NK-92 (cell line): ENCODE data around the gene DAZAP1.
A peak's percentile ranks its signal among the peaks of the same experiment; 100 is the strongest.

ENCODE experiments used
- DNase-seq: peaks from one replicate; lab custom pipeline; 2025; ENCODE audit not compliant: unreplicated experiment; lab: John Stamatoyannopoulos, UW

DAZAP1 gene

DNA sequence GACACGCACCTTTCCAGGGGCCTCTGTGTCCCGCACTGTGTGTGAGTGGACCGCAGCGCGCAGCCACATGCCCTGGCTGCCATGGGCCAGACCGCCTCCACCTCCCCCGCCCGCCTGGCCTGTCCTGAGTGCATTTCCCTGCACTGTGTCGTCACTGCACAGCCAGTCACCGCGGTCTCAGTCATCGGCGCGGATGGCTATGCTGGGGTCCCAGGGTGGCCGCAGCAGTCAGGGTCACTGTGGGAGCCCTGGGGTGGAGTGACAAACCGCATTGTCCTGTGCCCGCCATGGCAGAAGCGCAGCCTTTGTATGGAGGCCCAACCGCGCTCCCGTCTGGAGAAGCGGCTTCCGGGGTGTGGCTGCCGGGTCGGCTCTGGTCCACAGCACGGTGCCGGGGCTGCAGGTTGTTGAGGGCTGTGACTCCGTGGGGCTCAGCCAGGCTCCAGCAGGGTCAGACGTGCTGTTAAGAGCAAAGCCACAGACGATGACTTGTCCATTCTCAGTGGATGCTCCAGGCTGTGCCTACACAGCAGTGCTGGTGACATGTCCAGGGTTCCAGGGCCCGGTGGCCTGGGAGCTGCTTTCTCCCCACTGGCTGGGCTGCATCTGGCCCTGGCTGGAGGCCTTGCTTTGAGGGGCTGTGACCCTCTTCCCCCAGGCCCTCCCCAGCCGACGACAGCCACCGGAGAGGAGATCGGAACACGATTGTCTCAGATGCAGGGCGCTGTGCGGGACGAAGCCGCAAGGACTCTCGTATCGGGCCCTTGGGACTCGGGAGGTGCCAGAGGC, 30.0 kb upstream of the DAZAP1 start:
- DNase-seq = no peak

DNA sequence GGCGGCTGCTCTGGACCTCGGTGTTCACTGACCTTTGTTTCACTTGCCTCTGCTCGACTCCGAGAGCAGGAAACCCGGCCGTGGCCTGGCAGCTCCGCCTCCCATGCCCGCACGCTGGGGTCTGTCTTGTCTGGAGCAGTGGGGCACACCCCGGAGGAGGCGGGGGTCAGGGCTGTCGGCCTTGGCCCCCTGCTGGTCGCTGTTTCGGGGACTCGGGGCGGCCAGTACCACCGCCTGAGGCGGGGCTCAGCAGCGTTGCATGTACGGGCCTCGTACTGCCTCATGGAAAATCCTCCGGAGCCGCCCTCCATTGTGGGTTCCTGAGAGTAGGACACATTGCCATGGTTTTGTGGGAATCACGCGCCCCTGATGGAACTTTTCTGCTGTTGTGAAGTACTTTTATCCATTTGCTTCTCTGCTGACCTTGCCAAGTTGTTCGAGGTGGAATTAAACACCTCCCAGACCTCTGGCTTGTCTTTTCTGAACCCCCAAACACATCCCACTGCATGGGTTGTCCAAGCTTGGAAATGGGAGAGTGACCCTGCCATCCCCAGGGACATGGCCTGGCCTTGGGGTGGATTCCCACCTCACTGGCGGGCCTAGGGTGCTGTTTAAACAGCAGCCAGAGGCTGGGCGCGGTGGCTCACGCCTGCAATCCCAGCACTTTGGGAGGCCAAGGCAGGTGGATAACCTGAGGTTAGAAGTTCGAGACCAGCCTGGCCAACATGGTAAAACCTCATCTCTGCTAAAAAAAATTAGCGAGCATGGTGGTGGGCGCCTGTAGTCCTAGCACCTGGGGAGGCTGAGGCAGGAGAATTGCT, 29.2 kb upstream of the DAZAP1 start:
- no peak for DNase-seq

- no peak for DNase-seq
Observed at GRCh38 chr19:1379126-1379905, 28.1 kb upstream of the DAZAP1 start.

GRCh38 chr19:1379961-1380489, 27.4 kb upstream of the DAZAP1 start:
- DNase-seq = no peak

GRCh38 chr19:1382250-1382649, 25.1 kb upstream of the DAZAP1 start:
- DNase-seq = no peak

DNA sequence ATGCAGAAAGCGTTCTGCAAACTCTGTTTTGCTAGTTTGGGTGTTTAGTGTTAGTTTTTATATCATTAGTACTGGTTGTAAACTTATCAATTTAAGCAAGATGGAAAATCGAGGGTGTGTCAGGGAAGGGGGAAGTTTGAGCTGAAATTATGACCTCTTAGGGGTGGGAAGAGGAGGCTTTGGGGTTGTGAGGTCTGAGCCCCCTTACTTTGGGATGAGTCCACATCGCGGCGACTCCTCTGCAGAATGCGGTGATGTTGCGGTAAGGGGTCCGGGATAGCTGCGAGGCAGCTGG, 24.4 kb upstream of the DAZAP1 start:
- no peak for DNase-seq

DNA sequence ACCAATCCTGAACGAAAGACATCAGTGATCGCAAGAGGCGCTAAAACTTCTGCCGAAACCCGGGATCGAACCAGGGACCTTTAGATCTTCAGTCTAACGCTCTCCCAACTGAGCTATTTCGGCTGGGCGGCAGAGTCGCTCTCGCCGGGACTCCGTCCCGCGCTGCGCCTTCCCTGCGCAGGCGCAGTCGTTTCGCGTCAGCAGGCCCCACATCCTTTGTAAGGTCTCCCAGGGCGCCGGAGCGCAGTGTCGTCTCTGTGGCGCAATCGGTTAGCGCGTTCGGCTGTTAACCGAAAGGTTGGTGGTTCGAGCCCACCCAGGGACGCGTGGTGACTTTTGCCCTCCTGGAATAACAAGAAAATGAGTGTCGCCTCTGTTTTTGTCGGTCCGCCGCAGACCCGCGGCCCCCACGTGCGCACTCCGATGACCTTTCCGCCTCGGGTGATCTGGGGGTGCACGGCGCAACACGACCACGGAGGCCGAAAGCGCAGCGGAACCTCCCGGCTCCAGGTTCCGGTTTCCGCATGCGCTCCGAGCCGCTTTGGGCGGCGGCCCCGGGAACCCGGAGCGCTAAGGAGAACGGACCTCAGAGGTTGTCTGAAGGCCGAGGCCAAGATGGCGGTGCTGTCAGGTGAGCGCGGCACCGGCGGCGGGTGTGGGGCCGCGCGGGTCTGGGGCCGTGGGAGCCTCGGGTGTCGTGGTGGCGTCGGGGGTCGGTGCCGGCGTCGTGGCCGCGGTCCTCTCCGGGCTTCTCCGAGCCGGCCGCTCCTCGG, 23.9 kb upstream of the DAZAP1 start, which contains the start of gene NDUFS7:
Gene NDUFS7, plus strand, starts transcription at position 596 of the 773 bp plus-strand sequence. Its CDS starts 20 bp downstream, at position 616.
- DNase-seq = peak; percentile 44

GRCh38 chr19:1384085-1384462, 23.3 kb upstream of the DAZAP1 start:
- no peak for DNase-seq

GRCh38 chr19:1384478-1385110, 22.8 kb upstream of the DAZAP1 start:
- no peak for DNase-seq

DNA sequence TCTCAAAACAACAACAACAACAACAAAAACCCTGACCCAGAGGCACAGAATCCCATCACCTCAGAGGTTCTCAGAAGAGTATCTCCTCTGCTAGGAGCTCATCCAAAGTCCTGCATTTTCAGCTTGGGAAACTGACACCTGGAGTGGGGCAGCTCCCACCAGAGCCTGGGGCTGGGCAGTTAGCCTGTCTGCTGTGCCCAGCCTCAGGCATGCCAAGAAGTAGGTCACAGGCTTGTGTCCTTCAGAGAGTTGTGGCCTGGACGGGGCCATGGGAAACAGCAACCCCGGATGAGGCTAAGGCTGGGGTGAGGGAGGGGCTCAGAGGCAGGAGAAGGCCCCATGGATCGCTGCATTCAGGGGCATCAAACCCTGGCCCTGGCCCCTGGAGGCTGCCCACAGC, 21.6 kb upstream of the DAZAP1 start:
- no peak for DNase-seq

GRCh38 chr19:1386945-1387683, 20.3 kb upstream of the DAZAP1 start:
- no peak for DNase-seq

DNA sequence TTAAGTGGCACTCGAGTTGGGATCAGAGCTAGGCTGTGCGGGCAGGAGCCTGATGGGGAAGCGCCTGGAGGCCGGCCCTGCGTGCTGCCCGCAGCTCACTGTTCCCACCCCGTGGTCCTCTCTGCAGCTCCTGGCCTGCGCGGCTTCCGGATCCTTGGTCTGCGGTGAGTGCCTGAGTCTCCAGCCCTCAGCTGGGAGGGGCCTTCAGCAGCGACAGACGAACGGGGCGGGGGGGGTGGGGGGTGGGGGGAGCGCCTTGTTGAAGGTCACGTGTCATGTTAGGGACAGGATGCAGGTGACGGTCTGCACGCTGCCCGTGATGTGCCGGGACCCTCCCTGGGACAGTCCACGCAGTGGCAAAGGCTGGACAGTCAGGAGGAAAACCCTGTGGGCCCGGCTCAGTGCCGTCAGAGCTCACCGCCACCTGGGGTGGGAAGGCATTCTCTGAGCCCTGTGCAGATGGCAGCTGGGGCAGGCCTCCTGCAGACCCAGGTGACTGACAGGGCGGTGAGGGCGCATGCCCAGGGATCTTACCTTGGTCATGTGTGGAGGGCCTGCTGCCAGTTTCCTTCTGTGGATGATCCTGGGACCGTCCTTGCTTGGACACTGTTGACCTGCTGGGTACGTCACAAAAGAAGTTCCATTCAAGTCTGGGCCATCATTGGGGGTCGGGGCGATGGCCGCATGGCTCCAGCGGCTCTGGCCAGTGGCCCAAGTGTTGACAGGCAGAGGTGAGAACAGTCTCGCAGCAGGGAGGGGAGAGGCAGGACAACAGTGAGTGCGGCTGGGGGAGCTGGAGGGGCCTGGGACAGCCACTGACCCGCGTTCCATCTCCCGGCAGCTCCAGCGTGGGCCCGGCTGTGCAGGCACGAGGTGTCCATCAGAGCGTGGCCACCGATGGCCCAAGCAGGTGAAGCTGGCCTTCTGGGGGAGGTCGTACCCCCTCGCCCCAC, 19.4 kb upstream of the DAZAP1 start:
- no peak for DNase-seq

DNA sequence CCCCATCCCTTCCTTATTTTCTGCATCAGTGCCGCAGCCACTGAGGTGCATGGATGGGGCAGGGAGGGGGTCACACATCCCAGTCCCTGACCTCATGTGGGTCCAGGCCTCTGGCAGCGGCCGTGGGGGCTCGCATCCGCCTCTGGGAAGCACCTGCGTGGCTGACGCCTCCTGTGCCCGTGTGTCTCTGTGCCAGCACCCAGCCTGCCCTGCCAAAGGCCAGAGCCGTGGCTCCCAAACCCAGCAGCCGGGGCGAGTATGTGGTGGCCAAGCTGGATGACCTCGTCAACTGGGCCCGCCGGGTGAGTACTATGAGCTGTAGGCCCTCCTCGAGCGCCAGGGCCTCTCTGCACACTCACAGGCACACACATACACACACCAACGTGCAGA, 18.8 kb upstream of the DAZAP1 start:
- DNase-seq = no peak

GRCh38 chr19:1389033-1389940, 18.1 kb upstream of the DAZAP1 start:
- DNase-seq = no peak

- DNase-seq = no peak
Observed at GRCh38 chr19:1390890-1391423, 16.4 kb upstream of the DAZAP1 start.

DNA sequence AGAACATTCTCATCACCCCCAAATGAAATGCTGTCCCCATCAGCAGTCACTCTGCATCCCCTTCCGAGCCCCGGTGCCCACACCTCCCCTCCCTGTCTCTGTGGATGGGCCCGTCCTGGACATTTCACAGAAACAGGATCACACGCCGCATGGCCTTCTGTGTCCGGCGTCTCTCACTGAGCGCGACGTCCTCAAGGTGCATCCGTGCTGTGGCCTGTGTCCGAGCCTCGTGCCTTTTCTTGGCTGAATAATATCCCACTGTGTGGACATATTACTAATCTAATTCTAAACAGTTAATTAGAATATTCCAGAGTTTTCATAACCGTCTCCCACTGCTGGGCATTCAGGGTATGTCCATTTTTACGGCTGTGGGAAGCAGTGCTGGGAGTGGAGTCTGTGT, 15.0 kb upstream of the DAZAP1 start:
- DNase-seq = no peak

DNA sequence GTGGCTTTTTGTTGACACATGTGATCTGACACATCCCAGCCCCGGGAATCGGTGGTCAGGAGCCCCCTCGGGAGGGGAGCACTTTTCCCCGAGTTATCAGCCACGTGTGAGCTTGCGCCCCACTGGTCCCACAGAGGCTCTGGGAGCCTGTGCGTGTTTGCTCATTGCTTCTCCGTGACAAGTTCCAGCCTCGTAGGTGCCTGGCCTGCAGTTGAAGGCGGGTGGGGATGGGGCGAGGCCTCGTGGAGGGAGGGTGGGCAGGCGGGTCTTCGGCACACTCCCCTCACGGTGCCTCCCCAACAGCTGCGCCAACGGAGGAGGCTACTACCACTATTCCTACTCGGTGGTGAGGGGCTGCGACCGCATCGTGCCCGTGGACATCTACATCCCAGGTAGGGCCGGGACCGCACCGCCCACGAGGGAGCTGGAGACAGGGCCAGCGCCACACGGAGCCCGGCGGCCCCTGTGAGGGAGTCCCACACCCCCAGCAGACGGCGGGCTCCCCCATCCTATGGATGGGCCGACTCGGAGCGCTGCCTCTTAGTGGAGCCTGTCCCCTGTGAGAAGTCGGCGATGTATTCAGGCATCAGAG, 14.4 kb upstream of the DAZAP1 start:
- no peak for DNase-seq
